ENCODE results near the gene SLC66A1.

The SLC66A1 gene

DNA sequence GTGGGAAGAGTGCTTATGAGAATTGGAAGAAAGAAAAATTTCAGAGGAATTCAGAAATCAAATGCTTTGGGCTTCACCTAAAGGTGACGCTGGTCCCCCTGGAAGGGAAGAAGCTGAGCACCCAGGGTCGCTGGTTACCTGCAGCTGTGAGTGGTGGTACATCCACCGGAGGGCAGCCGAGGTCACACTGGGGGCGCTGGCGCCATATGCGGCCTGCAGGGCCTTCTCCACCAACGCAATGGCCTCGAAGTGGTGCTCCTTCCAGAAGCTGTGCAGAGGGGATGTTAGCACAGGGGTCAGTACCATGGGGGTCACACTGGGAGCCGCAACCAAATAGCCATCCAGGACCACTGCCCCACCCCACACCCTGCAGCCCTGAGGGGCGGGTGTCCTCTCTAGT lies 6.2 kb upstream of the SLC66A1 start:
- DNase-seq (ENCODE audit: low spot score) = no peak

DNA sequence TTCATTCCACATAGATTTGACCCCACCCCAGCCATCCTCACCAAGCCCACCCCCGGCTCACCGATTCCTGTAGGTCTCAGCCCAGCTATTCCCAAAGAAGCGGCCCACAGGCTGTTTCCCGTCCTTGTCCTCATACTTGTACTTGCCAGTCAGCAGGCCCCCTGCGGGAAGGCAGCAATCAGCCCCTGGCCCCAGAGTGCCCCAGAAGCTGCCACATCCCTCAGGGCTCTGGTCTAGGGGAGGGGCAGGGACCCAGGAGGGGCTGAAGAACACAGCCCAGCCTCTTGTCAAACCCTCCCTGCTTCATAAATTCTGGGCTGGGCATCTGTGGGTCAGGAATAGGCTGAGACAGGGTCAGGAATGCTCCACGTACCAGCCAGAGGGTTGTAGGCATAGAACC lies 5.2 kb upstream of the SLC66A1 start:
- DNase-seq (ENCODE audit: low spot score) = no peak

DNA sequence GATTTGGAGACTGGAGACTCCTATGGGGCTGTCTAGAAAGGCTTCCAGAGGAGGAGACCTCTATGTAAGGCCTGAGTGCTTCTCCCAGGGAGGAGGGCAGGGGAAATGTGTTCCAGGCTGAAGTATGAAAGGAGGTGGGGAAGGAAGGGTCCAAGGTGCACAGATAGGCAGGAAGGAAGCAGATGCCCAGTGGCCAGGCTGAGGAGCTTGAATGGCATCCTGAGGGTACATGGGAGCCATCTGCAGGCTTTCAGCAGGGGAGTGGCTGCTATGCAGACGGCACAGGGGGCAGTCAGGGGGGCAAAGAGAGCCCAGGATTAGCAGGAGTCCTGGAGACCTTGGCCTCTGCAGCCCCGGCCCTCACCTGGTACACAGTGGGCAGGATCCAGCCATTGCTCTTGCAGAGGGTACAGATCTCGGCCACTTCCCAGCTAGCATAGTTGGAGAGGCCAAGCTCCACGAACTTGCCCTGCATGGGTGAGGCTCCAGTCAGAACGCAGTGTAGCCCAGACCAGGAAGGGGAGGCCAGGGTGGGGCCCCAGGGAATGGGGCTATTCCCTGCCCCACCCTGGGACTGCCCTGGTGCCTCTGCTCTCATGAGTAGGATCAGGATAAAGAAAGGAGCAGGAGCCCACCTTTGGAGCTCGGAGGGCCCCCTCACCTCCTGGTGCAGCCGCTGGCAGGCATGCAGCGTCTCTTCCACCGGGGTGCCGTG lies 4.2 kb upstream of the SLC66A1 start:
- DNase-seq (ENCODE audit: low spot score) = no peak

DNA sequence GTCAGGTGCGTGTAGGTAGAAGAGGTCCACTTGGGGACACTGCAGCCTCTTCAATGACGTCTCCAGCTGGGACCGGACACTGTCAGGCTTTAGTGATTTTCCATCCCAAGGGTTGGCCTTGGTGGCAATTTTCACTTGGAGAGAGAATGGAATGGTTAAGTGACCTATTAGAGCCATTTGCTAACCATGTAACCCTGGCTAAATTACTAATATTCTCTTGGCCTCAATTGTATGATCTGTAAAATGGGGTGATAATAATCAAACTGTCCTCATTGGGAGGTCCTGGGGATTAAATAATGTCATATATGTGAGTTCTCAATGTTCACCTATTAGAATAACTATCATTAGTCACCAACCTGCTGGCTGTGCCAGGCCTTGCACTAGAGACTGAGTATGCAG lies 3.6 kb upstream of the SLC66A1 start:
- DNase-seq (ENCODE audit: low spot score) = no peak

DNA sequence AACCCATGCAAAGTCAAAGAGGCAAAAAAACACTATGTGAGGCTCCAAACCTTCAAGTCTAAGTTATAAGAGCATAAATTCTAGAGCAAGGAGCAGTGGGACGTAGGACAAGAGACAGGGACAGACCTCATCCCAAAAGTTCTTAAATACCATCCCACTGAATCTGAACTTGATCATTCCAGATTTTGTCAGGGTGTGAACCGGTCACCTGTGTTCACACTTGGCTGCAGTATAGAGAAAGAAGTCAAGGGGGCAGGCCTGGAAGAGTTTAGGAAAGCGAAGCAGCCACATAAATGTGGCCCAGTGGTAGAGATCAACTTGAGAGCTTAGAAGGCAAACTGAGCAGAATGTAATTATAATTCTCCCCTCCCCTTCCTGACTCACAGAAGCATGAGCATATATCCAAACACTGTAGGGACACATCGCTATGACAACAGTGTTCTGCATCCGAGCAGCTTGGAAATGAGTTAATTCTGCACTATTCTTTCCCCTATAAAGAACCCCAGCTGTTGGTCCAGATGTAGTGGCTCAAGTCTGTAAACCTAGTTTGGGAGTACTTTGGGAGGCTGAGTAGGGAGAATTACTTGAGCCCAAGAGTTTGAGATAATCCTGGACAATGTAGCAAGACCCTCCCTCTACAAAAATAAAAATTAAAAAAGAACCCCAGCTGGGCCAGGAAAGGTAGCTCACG lies 2.9 kb upstream of the SLC66A1 start:
- DNase-seq (ENCODE audit: low spot score) = no peak

DNA sequence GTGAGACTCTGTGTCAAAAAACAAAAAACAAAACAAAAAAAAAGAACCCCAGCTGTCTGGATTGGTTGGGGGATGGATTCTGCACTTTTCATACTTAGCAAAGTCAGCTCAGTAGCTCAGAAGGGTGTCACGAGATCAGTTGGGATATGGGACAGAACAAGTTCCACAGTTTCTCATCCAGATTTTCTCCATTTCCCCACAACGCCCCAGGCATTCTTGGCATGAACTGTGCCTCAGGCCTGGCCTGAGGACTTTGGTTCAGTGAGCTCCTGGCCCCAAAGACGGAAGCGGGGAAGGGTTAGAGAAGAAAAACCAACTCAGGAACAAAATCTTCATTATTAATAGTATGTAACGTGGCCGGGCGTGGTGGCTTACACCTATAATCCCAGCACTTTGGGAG lies 2.1 kb upstream of the SLC66A1 start:
- DNase-seq (ENCODE audit: low spot score) = no peak

- DNase-seq (ENCODE audit: low spot score) = no peak
Observed at GRCh38 chr1:19310720-19311502, 1.2 kb upstream of the SLC66A1 start.

- DNase-seq (ENCODE audit: low spot score) = no peak
Observed at GRCh38 chr1:19311503-19311930, 609 bp upstream of the SLC66A1 start.

DNA sequence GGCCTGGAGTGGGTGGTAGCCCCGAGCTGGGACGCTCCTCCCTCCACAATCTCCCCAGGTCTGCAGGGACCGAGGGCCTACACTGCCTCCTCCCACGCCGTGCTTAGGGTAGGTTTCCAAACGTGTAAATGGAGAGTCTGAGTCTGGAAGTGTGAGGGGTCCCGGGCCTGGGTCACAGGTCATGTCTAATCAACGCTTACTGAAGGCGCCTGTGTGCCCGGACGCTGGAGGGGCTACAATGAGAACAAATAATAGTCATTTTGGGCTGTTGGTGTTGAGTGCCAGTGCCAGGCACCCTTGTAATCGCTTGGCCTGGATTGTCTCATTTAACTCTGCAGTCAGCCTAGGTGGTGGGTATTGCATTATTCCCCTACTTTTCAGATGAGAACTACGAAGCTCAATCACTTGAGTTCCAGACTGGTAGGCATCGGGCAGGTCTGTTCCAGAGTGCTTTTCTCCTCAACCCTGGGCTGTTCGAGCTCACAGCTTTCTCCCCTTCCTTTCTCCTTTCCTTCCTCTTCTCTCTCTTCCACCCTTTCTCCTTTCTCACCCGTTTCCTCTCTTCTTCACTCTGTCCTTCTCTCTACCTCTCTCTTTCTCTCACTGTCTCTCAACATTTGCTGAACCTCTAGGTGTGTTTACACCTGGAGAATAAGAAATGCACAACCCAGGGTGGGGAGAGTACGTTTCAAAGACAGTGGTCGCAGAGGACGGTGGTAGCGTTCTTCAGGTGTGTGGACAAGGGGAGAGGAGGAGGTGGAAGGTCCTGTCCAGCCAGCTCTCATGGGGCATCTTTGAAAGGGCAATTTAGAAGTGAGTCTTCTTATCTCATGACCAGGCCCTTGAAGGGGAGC lies 883 bp downstream of the SLC66A1 start:
- DNase-seq (ENCODE audit: low spot score) = no peak

GRCh38 chr1:19313636-19313959 lies 1.5 kb downstream of the SLC66A1 start:
- DNase-seq (ENCODE audit: low spot score) = no peak

- DNase-seq (ENCODE audit: low spot score) = no peak
Observed at GRCh38 chr1:19313961-19314882, 2.1 kb downstream of the SLC66A1 start.

DNA sequence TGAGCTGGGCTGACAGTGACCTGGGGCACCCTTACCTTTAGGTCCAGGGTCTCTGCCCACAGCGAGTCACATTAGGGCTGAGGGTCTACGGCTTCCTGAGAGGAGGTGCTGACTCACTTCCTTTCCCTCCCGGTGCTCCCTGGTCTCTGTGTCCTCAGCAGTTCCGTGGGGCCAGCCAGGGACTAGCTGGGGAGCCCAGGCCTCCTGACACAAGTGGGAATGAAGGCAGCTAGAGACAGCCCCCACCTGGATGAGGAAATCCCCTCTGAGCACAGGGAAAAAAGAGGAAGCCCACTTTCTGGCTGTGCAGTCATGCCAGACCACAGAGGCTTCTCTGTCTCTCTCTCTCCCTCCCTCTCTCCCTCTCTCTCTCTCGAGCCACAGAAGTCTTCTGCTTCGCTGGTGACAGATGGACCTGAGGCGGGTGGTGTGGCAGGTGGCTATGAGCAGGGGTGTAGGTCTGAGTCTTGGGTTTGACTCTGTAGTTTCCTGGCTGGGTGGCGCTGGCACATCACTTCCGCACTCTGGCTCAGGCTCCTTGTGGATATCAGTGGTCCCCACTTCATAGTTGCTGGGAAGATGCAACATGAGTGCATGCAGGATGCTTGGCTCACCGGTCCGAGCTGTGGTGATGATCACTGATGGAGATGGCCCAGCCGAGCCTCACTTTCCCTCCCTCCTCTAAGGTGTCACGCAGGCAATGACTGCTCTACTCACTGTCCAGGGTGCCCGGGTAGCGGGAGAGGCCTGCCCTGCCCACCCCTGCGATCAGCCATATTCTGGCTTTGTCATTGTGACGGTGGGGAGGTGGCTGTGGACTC lies 3.5 kb downstream of the SLC66A1 start:
- no peak for DNase-seq (ENCODE audit: low spot score)

- DNase-seq (ENCODE audit: low spot score) = no peak
Observed at GRCh38 chr1:19317126-19317910, 5.2 kb downstream of the SLC66A1 start.

- DNase-seq (ENCODE audit: low spot score) = no peak
Observed at GRCh38 chr1:19319196-19319595, 7.1 kb downstream of the SLC66A1 start.

- DNase-seq (ENCODE audit: low spot score) = no peak
Observed at GRCh38 chr1:19321071-19321470, 8.9 kb downstream of the SLC66A1 start.

GRCh38 chr1:19322481-19322880 lies 10.4 kb downstream of the SLC66A1 start:
- DNase-seq (ENCODE audit: low spot score) = no peak

DNA sequence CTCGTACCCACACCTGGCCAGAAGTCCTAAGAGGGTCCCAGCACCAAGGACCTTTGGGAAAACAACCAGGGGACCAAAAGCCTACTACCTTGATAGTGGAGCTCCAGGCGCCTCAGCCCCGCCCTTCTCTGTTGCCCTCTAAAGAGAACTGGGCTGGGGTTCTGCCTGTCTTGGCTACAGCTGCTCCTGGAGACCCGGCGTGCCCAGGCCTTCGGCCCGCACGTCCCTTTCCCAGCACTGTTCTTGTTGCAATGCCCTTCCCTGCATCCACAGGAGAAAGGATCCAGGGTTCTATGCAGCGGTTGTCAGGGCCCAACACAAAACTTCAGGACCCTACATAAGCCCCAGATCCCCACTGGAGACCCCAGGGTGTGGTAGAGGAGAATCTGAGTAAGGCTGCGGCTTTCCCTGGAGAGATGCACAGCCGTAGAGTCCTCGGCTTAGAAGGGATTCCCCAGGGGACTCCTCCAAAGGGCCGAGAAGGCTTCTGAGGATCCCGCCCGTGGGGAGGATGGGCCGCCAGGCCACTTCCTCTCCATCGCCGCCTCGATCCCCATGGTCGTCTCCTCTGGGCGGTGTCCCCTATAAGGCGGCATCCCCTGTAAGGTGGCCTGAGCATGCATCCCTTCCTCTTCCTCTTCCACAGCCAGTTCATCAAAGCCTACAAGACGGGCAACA lies 12.0 kb downstream of the SLC66A1 start:
- no peak for DNase-seq (ENCODE audit: low spot score)

DNA sequence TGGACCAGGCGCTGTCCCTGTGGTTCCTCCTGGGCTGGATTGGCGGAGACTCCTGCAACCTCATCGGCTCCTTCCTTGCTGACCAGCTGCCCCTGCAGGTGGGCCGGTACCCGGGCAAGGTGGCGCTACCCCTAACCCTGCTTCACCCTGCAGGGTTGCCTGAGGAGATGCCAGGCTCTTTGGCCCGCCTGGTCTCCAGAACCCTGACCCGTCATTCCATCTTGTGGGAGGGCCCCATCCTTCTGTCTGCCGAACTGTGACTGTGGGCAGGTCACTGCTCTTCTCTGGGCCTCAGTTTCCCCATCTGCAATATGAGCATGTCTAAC lies 12.5 kb downstream of the SLC66A1 start:
- DNase-seq (ENCODE audit: low spot score) = no peak

DNA sequence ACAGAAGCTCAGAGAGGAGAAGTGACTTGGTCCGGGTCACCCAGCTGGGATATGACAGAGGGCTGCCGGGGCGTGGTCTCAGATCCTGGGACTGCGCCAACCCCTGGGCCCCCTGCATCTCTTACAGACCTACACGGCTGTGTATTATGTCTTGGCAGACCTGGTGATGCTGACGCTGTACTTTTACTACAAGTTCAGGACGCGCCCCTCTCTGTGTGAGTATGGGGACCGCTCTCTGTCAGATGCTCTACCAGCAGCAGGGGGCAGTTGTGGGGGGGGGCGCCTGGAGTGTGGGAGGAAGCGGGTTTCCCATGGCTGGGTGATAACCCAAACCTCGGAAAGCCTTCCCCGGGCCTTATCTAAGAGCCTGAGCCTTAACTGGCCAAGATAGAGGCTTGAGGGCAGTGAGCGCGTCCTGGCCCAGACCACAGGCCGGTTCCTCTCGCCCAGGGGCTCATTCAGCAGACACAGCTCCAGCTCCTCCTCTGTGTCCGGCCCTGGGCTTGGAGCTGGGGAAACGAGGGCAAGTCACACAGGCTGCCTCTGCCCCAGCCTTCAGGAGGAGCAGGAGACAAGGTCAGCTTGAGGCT lies 13.3 kb downstream of the SLC66A1 start:
- DNase-seq (ENCODE audit: low spot score) = no peak

All from globus pallidus (tissue), 1 donor.